DMS 273 treated with DMSO at 0.1 percent for 48 hours (cell line): ENCODE measurements around the gene UQCRC1.
"Not testable (repeated sequence)": the region's sequence is repeated elsewhere in the genome, so short reads cannot be mapped to it uniquely, and the experiment has no call there.

Experiments used
- DNase-seq: peaks from one replicate; lab custom pipeline; 2025; lab: John Stamatoyannopoulos, UW

The UQCRC1 gene

DNA sequence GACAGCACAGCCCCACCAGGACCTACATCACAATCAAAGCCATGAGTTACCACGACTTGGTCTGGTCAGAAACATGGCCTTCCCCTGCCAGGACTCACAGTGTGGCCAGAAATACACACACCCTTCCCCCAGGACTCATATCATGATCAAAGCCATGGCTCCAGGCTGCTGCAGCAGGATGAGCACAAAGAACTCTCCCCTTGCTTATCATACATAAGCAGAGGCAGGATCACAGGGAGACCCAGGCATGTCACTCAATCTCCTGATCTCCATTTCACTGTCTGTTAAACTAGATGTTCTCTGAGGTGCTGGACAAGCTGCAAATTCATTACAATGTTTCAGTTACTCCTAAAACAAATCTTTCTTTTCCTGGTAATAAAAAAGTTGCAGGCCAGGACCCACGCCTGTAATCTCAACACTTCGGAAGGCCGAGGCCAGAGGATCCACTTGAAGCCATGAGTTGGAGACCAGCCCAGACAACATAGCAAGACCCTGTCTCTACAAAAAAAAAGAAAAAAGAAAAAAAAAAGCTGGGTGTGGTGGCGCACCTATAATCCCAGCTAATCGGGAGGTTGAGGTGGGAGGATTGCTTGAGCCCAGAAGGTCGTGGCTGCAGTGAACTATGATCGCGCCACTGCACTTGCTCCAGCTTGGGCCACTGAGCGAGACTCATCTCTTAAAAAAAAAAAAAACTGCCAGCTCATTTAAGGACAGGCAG, 54.1 kb downstream of the UQCRC1 start:
- DNase-seq, result no peak

DNA sequence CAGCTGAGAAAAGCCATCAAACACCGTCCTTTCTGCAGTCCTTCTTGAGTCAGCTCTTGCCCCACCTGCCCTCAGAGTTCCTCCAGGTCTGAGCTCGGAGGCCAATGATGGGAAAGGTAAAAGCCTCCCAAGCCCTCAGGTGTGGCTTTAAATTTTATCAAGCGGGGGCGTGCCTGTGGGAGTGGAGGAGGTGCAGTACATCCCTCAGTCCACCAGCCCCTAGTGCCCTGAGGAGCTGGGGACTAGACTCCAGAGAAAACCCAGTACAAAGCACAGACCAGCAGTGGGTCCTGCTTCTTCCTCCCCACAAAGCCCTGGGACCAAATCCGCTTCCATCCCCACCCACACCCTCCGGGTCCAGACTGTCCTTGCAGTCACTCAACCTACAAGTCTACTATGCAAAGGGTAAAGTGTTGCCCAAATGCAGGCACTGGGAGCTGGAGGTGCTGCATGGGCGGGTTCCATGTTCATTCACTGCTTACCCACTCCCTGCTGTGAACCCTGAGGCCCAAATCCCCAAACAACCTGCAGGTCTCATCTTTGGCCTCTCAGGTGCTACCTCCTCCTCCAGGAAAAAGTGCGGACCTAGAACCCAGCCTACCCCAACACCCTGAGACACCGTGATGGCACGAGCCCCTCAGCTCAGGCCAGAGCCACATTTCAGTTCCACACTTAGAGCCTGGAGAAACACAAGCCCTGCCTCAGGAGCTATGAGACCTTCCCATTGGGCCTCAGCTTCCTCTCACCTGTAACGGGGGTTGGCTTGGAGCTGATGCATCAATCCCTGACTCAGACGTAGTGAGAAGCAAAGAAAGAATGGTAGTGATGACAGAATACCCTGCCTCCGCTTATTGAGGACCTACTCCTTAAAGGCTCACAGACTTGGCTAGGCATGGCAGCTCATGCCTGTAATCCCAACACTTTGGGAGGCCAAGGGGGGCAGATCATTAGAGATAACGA, 55.3 kb downstream of the UQCRC1 start:
- no peak for DNase-seq

DNA sequence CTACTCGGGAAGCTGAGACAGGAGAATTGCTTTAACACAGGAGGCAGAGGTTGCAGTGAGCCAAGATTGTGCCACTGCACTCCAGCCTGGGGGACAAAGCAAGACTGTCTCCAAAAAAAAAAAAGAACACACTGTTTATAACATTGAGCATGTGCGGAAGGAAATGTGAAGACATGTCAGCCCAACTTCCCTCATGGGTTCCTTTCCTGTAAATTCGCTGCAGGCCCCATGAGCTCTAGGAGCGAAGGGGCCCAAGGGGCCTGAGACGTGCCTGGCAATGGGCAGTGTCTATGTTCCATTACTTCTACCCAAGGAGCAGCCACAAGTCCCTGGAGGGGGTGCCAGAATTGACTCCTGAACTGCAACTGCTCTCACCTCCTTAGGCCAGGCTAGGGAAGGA, 56.1 kb downstream of the UQCRC1 start:
- DNase-seq, result no peak

DNA sequence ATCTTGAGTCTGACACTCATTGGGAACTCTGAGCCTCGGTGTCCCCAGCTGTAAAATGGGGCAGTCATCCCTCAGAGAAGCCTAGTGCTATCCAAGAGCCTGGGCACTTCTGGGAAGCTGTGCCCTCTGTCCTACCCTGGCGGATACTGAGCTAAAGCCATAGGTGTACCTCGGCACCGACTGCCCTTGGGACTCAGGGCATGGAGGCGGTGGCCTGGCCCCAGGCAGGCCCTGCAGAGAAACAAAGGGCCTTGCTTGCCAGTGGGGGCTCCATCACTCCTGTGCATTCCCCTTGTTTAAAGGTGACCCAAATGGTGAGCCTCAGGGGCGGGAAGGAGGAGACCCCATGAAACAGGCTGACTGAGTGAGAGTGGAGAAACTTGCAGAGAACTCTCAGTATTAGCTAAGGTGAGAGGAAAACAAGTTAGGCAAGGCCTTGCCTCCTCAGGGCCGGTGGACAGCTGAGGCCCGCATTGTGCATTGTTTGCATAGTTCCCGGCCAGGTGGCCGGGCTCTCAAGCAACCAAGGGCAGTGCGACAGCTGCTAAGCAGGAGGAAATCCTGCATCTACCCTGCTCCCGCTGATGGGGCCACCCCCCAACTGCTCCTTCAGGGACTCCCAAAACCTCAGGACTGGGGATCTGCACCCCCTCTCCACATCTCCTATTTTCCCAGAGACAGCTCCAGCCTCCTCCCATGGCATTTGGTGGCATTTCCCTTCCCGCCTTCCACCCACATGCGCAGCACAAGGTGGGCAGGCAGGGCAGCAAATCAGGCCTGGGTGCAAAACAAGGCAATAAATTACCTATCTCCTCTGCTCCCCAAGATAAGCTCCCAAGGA, 57.1 kb downstream of the UQCRC1 start:
- DNase-seq, result no peak

DNA sequence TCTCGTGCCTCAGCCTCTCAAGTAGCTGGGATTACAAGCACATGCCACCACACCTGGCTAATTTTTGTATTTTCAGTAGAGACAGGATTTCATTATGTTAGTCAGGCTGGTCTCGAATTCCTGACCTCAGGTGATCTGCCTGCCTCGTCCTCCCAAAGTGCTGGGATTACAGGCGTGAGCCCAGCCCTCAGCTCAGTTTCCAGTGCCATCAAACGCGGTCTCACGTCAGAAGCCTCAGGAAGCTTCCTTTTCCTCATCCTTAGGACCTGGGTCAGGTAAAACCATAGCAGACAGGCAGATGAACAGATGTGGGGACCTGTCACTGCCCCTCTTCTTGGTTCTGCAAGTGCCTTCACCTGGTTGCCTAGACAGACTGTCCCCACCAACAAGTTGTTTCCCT, 57.8 kb downstream of the UQCRC1 start:
- not testable (repeated sequence) for DNase-seq
